ENCODE measurements around the gene DHRS2.
"Not testable (repeated sequence)": the region's sequence is repeated elsewhere in the genome, so short reads cannot be mapped to it uniquely, and the experiment has no call there.

Gene DHRS2, protein sequence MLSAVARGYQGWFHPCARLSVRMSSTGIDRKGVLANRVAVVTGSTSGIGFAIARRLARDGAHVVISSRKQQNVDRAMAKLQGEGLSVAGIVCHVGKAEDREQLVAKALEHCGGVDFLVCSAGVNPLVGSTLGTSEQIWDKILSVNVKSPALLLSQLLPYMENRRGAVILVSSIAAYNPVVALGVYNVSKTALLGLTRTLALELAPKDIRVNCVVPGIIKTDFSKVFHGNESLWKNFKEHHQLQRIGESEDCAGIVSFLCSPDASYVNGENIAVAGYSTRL

DNA sequence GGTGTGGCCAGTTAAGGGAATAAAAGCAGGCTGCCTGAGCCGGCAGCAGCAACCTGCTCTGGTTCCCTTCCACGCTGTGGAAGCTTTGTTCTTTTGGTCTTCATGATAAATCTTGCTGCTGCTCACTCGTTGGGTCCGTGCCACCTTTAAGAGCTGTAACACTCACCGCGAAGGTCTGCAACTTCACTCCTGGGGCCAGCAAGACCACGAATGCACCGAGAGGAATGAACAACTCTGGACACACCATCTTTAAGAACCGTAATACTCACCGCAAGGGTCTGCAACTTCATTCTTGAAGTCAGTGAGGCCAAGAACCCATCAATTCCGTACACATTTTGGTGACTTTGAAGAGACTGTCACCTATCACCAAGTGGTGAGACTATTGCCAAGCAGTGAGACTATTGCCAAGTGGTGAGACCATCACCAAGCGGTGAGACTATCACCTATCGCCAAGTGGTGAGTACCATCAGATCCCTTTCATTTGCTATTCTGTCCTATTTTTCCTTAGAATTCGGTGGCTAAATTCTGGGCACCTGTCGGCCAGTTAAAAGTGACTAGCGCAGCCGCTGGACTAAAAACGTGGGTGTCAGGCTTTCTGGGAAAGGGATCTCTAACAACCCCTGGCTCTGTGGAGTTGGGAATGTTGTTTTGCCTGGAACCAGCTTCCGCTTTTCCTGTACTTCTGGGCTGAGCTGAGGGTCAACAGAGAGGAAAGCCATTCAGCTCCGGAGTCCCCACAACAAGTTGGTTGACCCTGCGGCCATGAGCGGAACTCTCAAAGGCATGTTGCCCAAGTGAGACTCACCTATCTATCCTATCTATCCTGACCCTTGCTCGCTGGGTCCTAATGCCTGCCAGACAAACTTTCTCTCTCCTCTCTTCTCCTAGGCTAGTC is at the start of gene DHRS2:
DHRS2 (plus strand) TSS at position 48 of the 895 bp plus-strand sequence. CDS start 2,501 bp downstream, outside the sequence.
- DNase-seq (ENCODE audit: low read depth in 2 of 2, low spot score in 1 of 2): no peak

GRCh38 chr14:23588884-23589598 is 47.1 kb upstream of the DHRS2 start:
- peak; percentile 46 to 47 for DNase-seq (ENCODE audit: low read depth in 2 of 2, low spot score in 1 of 2)

- DNase-seq (ENCODE audit: low read depth in 2 of 2, low spot score in 1 of 2): no peak
Observed at GRCh38 chr14:23589606-23590005, 46.6 kb upstream of the DHRS2 start.

GRCh38 chr14:23590198-23590597 is 46.0 kb upstream of the DHRS2 start:
- no peak for DNase-seq (ENCODE audit: low read depth in 2 of 2, low spot score in 1 of 2)

GRCh38 chr14:23594191-23594590 is 42.0 kb upstream of the DHRS2 start:
- DNase-seq (ENCODE audit: low read depth in 2 of 2, low spot score in 1 of 2): not testable (repeated sequence)

DNA sequence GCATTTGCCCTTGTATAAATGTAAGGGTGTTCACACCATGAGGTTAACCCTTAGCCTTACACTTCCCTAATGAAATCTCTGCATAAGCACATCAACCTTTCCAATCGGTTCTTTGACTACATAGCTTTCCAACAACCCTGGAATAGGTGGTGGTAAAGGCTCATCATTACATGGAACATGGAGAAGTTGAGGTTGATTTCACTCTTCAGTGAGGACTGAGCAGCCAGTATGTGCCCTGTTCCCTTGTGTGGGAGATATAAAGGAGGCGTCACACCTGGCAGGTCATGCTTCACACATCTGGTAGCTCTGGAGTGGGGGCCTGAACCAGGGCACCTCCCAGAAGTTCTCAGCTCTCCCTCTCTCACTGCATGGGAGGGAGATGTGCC is 35.8 kb upstream of the DHRS2 start:
- DNase-seq (ENCODE audit: low read depth in 2 of 2, low spot score in 1 of 2): no peak

DNA sequence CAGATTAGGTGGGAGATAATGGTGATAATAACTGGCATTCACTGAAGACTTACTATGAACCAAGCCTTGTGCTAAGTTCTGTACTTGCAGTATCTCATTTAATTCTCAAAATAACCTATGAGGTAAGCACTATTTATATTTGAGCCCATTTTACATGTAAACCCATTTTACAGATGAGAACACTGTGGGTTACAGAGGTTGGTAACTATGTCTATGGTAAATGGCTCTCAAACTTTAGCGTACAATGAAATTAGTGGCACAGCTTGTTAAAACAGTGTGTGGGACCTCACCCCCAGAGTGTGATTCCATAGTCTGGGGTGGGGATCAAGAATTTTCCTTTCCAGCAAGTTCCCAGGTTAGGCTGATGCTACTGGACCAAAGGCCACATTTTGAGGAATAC is 35.4 kb upstream of the DHRS2 start:
- no peak for DNase-seq (ENCODE audit: low read depth in 2 of 2, low spot score in 1 of 2)

GRCh38 chr14:23601424-23601823 is 34.7 kb upstream of the DHRS2 start:
- DNase-seq (ENCODE audit: low read depth in 2 of 2, low spot score in 1 of 2): no peak

- DNase-seq (ENCODE audit: low read depth in 2 of 2, low spot score in 1 of 2): no peak
Observed at GRCh38 chr14:23601845-23602180, 34.4 kb upstream of the DHRS2 start.

GRCh38 chr14:23602181-23603095 is 33.7 kb upstream of the DHRS2 start:
- no peak for DNase-seq (ENCODE audit: low read depth in 2 of 2, low spot score in 1 of 2)

GRCh38 chr14:23603103-23603502 is 33.1 kb upstream of the DHRS2 start:
- DNase-seq (ENCODE audit: low read depth in 2 of 2, low spot score in 1 of 2): no peak

GRCh38 chr14:23604148-23604547 is 32.0 kb upstream of the DHRS2 start:
- DNase-seq (ENCODE audit: low read depth in 2 of 2, low spot score in 1 of 2): no peak

DNA sequence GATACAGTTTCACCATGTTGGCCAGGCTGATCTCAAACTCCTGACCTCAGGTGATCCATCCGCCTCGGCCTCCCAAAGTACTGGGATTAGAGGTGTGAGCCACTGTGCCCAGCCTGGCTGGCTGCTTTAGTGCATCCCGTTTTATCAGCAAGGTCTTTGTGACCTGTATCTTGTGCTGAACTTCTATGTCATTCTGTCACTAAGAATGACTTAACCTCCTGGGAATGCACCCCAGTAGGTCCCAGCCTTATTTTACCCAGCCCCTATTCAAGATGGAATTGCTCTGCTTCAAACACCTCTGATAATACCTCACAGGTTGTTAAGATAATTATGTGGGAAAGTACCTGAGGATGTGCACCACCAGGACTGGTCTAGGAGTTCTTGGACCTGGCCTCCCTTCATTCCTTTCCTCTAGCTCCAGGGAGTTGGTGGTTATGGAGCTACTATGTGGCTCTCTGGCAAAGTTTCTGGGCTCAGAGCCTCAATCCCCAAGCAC is 31.4 kb upstream of the DHRS2 start:
- DNase-seq (ENCODE audit: low read depth in 2 of 2, low spot score in 1 of 2): no peak

DNA sequence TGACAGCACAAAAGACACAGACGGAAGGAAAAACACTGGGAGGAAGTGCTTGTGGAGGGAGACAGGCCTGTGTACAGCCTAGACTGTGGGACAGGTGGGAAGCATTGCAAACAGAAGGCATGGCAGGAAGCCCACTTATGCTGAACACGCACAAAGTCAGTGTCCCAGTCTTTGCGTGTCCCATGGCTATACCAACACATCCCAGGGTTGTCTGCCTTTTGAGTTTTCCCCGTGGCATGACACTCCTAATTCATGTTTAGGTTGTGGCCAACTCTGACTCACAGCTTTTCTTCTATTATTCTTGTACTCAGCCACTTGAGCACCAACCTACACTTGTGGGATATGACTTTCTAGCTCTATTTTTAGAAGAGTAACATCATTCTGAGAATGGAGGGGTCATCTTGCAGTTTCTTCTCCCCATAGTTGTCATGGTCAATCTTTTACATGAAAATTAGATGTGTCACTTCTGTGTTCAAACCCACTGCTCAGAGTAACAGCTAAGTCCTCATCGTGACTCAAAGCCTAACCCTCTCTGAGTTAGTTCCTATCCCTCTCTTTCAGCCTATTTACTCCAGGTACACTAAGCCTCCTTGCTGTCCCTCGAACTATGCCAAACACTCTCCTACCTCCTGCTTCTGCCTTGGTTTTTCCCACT is 30.1 kb upstream of the DHRS2 start:
- DNase-seq (ENCODE audit: low read depth in 2 of 2, low spot score in 1 of 2): no peak

DNA sequence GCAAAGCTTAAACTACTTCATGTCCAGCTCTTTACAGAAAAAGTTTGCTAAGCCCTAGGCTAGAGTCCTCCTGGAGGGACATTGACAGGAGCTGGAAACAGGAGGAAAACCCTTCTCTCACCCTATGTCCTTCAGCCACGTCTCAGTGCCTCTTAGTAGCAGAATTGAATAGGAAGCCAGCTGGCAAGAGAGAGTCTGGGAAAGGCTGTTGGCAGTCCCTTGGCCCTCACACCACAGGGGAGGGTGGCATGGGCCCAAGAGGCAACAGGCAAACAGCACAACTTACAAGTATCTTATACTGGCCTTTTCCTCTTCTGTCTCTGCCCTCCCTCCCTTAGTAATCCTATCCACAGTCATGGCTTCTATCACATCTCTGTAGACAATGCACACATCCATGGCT is 27.7 kb upstream of the DHRS2 start:
- DNase-seq (ENCODE audit: low read depth in 2 of 2, low spot score in 1 of 2): no peak

DNA sequence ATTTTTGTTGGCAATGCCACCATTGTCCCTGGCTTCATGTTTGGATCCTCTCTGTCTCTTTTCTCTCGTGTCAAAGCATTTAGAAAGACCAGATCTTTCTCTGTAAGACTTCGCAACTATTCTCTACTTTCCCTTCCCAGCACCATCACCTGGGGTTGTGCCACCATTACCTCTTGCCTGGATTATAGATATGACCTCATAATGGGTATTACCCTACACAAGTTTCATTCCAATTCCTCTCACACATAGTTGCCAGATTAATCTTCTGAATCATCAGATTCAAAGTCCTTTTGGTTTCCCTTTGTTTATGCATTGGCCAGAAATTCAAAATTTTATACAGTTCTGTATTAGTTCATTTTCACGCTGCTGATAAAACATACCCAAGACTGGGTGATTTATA is 27.2 kb upstream of the DHRS2 start:
- DNase-seq (ENCODE audit: low read depth in 2 of 2, low spot score in 1 of 2): no peak

GRCh38 chr14:23609411-23610089 is 26.6 kb upstream of the DHRS2 start:
- not testable (repeated sequence) for DNase-seq (ENCODE audit: low read depth in 2 of 2, low spot score in 1 of 2)

DNA sequence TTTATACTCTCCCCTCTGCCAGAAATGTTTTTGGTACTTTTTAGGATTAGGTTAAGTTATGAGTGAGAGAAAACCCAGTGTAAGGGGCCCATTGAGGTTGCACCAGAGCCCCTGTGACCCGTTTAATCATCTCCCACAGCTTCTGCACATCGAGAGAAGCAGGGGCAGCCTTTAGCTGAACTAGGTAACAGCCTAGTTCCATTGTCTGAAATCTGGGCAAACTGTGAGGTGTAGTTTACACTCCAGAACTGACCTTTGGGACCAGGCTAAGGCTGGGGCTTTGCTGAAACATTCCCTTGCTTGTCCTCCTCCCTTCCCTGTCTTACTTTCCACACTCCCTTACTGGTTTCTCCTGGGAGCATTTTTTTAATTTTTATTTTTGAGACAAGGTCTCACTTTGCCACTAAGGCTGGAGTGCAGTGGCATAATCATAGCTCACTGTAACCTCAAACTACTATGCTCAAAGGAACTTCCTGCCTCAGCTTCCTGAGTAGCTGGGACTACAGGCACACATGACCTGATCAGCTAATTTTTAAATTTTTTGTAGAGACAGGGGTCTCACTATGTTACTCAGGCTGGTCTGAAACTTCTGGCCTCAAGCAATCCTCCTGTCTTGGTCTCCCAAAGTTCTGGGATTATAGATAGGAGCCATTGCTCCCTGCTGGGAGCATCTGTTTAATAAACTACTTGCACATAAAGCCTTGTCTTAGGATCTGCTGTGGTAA is 25.9 kb upstream of the DHRS2 start:
- no peak for DNase-seq (ENCODE audit: low read depth in 2 of 2, low spot score in 1 of 2)

DNA sequence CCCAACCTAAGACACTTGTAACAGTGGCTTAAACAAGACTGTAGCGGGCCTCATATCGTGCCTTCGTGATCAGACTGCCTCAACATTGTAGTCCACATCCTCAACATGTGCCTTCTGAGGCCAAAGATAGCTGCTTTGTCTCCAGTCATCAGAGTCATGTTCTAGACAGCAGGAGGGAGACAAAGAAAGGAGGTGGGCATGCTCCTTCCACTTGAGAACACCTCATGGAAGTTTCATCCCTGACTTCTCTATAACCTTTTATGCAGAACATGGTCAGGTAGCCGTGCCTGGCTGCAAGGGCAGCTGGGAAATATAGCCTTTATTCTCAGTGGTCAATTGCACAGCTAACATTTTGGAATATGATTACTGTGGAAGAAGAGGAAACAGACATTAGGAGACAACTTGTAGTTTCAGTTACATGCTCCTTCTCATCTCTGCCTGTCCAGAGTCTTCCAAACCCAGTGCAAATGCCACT is 25.3 kb upstream of the DHRS2 start:
- no peak for DNase-seq (ENCODE audit: low read depth in 2 of 2, low spot score in 1 of 2)
